Stimulated activated CD8-positive, alpha-beta memory T cell treated with anti-CD3 and anti-CD28 coated beads, Interleukin-15, amount 100 ng/mL, for 4 hours (primary cell): ENCODE results near the gene UTP25.
"Not testable (repeated sequence)": the region's sequence is repeated elsewhere in the genome, so short reads cannot be mapped to it uniquely, and the experiment has no call there.

ENCODE experiments used
- DNase-seq, 2 donors: peaks; one replicate each; pipeline ENCODE4 v3.0.0-alpha.2; 2020; ENCODE audit warnings: low read depth in 2 of 2

UTP25 gene

GRCh38 chr1:209896346-209896745, 68.6 kb downstream of the UTP25 start:
- DNase-seq, result no peak

GRCh38 chr1:209898271-209898670, 70.5 kb downstream of the UTP25 start:
- DNase-seq, result not testable (repeated sequence)

- not testable (repeated sequence) for DNase-seq
Observed at GRCh38 chr1:209898851-209899250, 71.1 kb downstream of the UTP25 start.

GRCh38 chr1:209899948-209900347, 72.2 kb downstream of the UTP25 start:
- DNase-seq, result no peak

DNA sequence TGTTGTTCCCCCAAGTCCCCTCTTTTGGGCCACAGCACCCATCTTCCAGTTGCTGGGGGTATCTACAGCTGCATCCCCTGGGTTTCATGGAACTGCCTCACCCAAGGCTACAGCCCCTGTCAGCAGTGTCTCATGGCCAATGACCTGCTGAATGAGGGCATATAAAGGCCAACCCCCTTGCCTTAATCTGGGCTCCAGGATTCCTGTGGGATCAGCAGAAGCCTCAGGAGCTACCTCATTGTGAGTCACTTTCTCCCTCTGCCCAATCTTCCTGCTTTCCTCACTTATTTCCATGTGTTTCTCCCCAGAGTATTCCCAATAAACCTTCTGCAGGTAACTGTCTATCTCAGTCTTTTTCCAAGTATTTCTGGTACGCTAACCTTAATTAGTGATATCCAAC, 73.0 kb downstream of the UTP25 start:
- no peak for DNase-seq

DNA sequence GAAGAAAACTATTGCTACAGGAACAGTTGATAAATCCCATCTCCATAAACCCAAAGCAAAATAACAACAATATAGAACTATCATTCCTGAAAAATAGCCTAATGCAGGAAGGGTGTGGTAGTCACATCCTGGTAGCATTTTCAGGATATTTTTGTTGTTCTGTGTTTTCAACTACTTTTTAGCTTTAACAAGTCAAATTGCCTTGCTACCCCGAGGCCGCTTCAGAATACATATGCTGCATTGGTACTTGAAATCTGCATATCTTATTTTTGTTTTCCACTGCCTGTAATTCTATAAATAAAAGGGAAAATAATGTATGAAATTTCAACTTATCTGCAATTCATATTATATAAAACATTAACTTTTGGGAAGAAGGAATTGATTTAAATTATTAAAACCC, 73.4 kb downstream of the UTP25 start:
- DNase-seq, result no peak

DNA sequence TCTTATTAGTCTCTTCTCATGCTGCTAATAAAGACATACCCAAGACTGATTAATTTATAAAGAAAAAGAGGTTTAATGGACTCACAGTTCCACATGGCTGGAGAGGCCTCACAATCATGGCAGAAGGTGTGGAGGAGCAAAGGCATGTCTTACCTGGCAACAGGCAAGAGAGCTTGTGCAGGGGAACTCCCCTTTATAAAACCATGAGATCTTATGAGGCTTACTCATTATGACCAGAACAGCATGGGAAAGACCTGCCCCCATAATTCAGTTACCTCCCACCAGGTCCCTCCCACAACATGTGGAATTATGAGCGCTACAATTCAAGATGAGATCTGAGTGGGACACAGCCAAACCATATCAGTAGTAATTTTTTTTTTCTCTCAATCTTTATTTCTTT, 77.0 kb downstream of the UTP25 start:
- DNase-seq, result not testable (repeated sequence)
